SH-SY5Y (cell line): ENCODE measurements around the gene MINDY2.

Experiments
- GATA2 ChIP-seq: IDR thresholded peaks from 2 replicates; pipeline ENCODE4 v1.6.1; 2011; ENCODE audit warnings: mild to moderate bottlenecking, low read depth, low read length
- GATA3 ChIP-seq: IDR thresholded peaks from 2 replicates; pipeline ENCODE4 v1.6.1; 2011; ENCODE audit warnings: low read depth, mild to moderate bottlenecking, low read length, moderate library complexity

DNA sequence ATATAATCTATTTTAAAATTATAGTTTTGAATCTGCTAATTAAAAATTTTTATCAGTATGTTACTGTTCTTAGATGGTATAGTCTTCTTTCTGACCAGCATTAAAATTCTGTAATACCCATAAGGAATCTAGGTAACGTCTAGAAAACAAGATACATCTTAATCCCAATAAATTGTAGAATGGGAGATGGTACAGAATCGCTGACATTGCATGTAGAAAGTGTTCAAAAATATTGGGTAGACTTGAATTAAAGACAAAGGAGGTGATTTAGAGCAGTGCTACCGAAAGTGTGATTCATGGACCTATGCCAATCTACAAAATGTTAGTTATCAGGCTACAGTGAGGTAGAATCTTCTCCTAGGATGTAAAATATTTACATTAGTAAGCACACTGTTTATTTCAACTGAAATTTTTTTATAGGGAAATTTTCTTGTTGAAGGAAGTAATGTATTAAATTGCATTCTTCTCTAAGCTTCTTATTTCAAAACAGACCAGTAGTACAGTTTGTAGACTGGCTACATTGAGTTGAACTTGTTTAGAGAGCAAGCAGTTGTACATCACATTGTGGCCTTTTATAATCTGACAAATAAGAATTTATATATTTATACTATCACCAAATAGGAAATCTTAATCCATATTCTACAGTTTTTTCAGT, 17.1 kb downstream of the MINDY2 start:
- TF ChIP-seq GATA2 (no peak), GATA3 (no peak)
